Measurements from ENCODE around the gene SNX14. TPM values are rescaled to one million over a fixed set of nuclear protein-coding genes. Genes with fewer than 3 reads are reported as not detected.

Gene SNX14
- total and polyA plus RNA-seq, 2 of the 13 experiments (the other 11 are each of a cell fraction or from before 2014, with no cell fraction given) = 83.5 to 112 TPM

GRCh38 chr6:85593438-85594196 lies at the start of gene SNX14 (continued):
- TF ChIP-seq ZBTB43 (CRISPR knock-in tag; conservative IDR thresholded peaks at IDR 0.05) = no peak
- no peak for TF ChIP-seq PLSCR1 (CRISPR knock-in tag; IDR thresholded peaks at IDR 0.05; ENCODE audit: borderline replicate concordance)
- no peak for TF ChIP-seq MEF2D (CRISPR knock-in tag; IDR thresholded peaks at IDR 0.05)
- peak; percentile 57; the same call in 1 of the 2 replicates for TF ChIP-seq ZSCAN21 (CRISPR knock-in tag; IDR thresholded peaks at IDR 0.05; ENCODE audit: borderline replicate concordance)
- TF ChIP-seq ZBTB20 (CRISPR knock-in tag; IDR thresholded peaks at IDR 0.05; ENCODE audit: borderline replicate concordance, low read depth) = no peak
- no peak for TF ChIP-seq PRDM4 (CRISPR knock-in tag; IDR thresholded peaks at IDR 0.05; ENCODE audit: borderline replicate concordance)
- peak; percentile 49 for TF ChIP-seq GABPA (IDR thresholded peaks at IDR 0.05; ENCODE audit: low read depth, low read length)
- peak; percentile 81 for TF ChIP-seq GABPA (CRISPR knock-in tag; IDR thresholded peaks at IDR 0.05; ENCODE audit: low read depth)
- no peak for TF ChIP-seq NFAT5 (CRISPR knock-in tag; IDR thresholded peaks at IDR 0.05)
- TF ChIP-seq HIVEP1 (CRISPR knock-in tag; IDR thresholded peaks at IDR 0.05) = no peak
- no peak for TF ChIP-seq ZNF720 (CRISPR knock-in tag; IDR thresholded peaks at IDR 0.05)
- peak; percentile 52; the same call in 1 of the 2 replicates for TF ChIP-seq ZNF740 (CRISPR knock-in tag; IDR thresholded peaks at IDR 0.05)
- TF ChIP-seq ZNF136 (CRISPR knock-in tag; IDR thresholded peaks at IDR 0.05; ENCODE audit: low read depth) = peak; percentile 68; the same call in 1 of the 2 replicates
- peak; percentile 43; the same call in 1 of the 2 replicates for TF ChIP-seq ZGPAT (CRISPR knock-in tag; IDR thresholded peaks at IDR 0.05)
- TF ChIP-seq ZNF121 (CRISPR knock-in tag; IDR thresholded peaks at IDR 0.05) = no peak
- TF ChIP-seq ZNF530 (CRISPR knock-in tag; IDR thresholded peaks at IDR 0.05; ENCODE audit: low read depth) = no peak
- TF ChIP-seq CCDC6 (CRISPR knock-in tag; IDR thresholded peaks at IDR 0.05) = peak; percentile 90

All from HepG2 (cell line).